ENCODE measurements around the gene GFRA4.

- TF ChIP-seq EZH2 (IDR thresholded peaks at IDR 0.05) (no peak), POLR2A (IDR thresholded peaks at IDR 0.05; ENCODE audit: borderline replicate concordance, extremely low read depth, insufficient read depth, insufficient read length) (no peak), CTCF (IDR thresholded peaks at IDR 0.05 in 2 of 3, conservative IDR thresholded peaks at IDR 0.05 in 1 of 3; ENCODE audit: borderline replicate concordance in 1 of 3, insufficient read depth in 1 of 3, low read depth in 2 of 3, low read length in 2 of 3) (no peak), ATF3 (IDR thresholded peaks at IDR 0.05) (no peak), CEBPB (IDR thresholded peaks at IDR 0.05; ENCODE audit: low read depth) (no peak), MAX (IDR thresholded peaks at IDR 0.05) (no peak), RAD21 (IDR thresholded peaks at IDR 0.05; ENCODE audit: low read depth) (no peak), JUND (IDR thresholded peaks at IDR 0.05) (no peak), YY1 (IDR thresholded peaks at IDR 0.05; ENCODE audit: extremely low read depth, insufficient replicate concordance, low read depth, low read length) (no peak), CBX3 (IDR thresholded peaks at IDR 0.05; ENCODE audit: low read depth) (no peak), SIN3A (IDR thresholded peaks at IDR 0.05; ENCODE audit: low read depth) (no peak), SP1 (IDR thresholded peaks at IDR 0.05; ENCODE audit: low read depth) (no peak), SRF (IDR thresholded peaks at IDR 0.05; ENCODE audit: low read depth) (no peak)
These were observed 17.7 kb downstream of the GFRA4 start for GRCh38 chr20:3645309-3646066.
